HepG2 (cell line): ENCODE data around the gene SRRM2. TPM values are rescaled to one million over a fixed set of nuclear protein-coding genes. Genes with fewer than 3 reads are reported as not detected.
A peak's percentile ranks its signal among the peaks of the same experiment; 100 is the strongest.

Source experiments
- ATAC-seq: fragments of 200-7000 bp; cut with Tn5 transposase; 3 replicates; pipeline ENCODE4 v1.9.1; 2020; ENCODE audit warnings: mild to moderate bottlenecking, moderate library complexity
- BruUV-seq: library from RNA; stranded (reverse); fragments of 400-500 nt; replicated peaks from 2 replicates; lab custom pipeline; 2021; lab: Mats Ljungman, UMichigan
- CTCF ChIA-PET: fragments of 300-600 bp; formaldehyde crosslinking; extraction: SDS; loops from one replicate; lab custom pipeline; 2021; ENCODE audit warnings: low total read pairs, inconsistent platforms, low intra/inter-chr PET ratio; lab: Yijun Ruan, JAX
- POLR2A ChIA-PET: fragments of 350-600 bp; sonication (Branson Sonifier 250); formaldehyde crosslinking; loops from one replicate; lab custom pipeline; 2020; ENCODE audit warnings: antibody characterized with exemption, inconsistent platforms; lab: Yijun Ruan, JAX
- DNase-seq: peaks from one replicate; pipeline ENCODE4 v3.0.0-alpha.2; 2015; ENCODE audit warnings: low spot score
- FAIRE-seq: peaks from 3 replicates; lab custom pipeline; 2011; peaks lifted over from hg19 to GRCh38; lab: Jason Lieb, UNC
- H2AFZ ChIP-seq: one replicate; pipeline ENCODE4 v1.6.1; 2011; ENCODE audit warnings: low read length, inconsistent platforms
- H3K27ac ChIP-seq: fragments of 300-600 bp; 3 replicates; pipeline ENCODE4 v1.8.0; 2011; ENCODE audit warnings: mixed run types, mild to moderate bottlenecking, mixed read lengths, low read length, inconsistent platforms; ENCODE audit not compliant: insufficient read depth; ENCODE audit errors: extremely low read length
- H3K27me3 ChIP-seq, 2 experiments: fragments of 200-600 bp in 1 of 2; 2 replicates in 1 of 2; 3 replicates in 1 of 2; pipeline versions ENCODE4 v1.6.0 to v1.8.0; 2011; ENCODE audit warnings: low read length in 2 of 2, mild to moderate bottlenecking in 2 of 2, moderate library complexity in 2 of 2, inconsistent platforms in 1 of 2; ENCODE audit not compliant: insufficient read depth in 2 of 2, control insufficient read depth in 1 of 2
- H3K36me3 ChIP-seq, 2 experiments: fragments of 200-600 bp in 1 of 2; replicated peaks in 1 of 2; 2 replicates in 1 of 2; 3 replicates in 1 of 2; pipeline versions ENCODE4 v1.5.1 to v1.8.0; 2011; ENCODE audit warnings: low read length in 2 of 2, inconsistent platforms in 1 of 2; ENCODE audit not compliant: insufficient read depth in 2 of 2, control insufficient read depth in 1 of 2
- H3K4me1 ChIP-seq: 2 replicates; pipeline ENCODE4 v1.5.1; 2012; ENCODE audit warnings: low read length, inconsistent platforms; ENCODE audit not compliant: insufficient read depth
- H3K4me2 ChIP-seq: 2 replicates; pipeline ENCODE4 v1.6.0; 2011; ENCODE audit warnings: low read depth, low read length, inconsistent platforms
- H3K4me3 ChIP-seq, 3 experiments: fragments of 200-600 bp in 1 of 3; sonication (generic), shearing (Covaris generic) in 1 of 3; replicated peaks in 1 of 3; 2 replicates each; pipeline ENCODE4 v1.5.1; 2011 to 2016; ENCODE audit warnings: low read length in 3 of 3, inconsistent platforms in 2 of 3, low read depth in 2 of 3, mild to moderate bottlenecking in 2 of 3, control low read depth in 1 of 3, mixed read lengths in 1 of 3; ENCODE audit not compliant: insufficient read depth in 1 of 3
- H3K79me2 ChIP-seq: one replicate; pipeline ENCODE4 v1.6.1; 2011; ENCODE audit warnings: low read length, inconsistent platforms; ENCODE audit not compliant: insufficient read depth
- H3K9ac ChIP-seq: 2 replicates; pipeline ENCODE4 v1.6.0; 2011; ENCODE audit warnings: mild to moderate bottlenecking, low read depth, low read length, inconsistent platforms; ENCODE audit not compliant: insufficient read depth
- H3K9me3 ChIP-seq: 2 replicates; pipeline ENCODE4 v1.5.1; 2012; ENCODE audit warnings: mild to moderate bottlenecking, low read length
- H4K20me1 ChIP-seq: 2 replicates; pipeline ENCODE4 v1.6.0; 2011; ENCODE audit warnings: inconsistent platforms, mild to moderate bottlenecking, low read length, moderate library complexity; ENCODE audit not compliant: insufficient read depth
- FOXJ3 ChIP-seq: sonication (generic); formaldehyde crosslinking; IDR thresholded peaks from 2 replicates; pipeline ENCODE4 v1.4.0; 2020; ENCODE audit warnings: missing genetic modification reagents, mild to moderate bottlenecking, borderline replicate concordance
- KLF9 ChIP-seq: IDR thresholded peaks from 2 replicates; pipeline ENCODE4 v1.6.1; 2016; ENCODE audit warnings: low read depth
- MLXIP ChIP-seq: sonication (generic); formaldehyde crosslinking; IDR thresholded peaks from 2 replicates; pipeline ENCODE4 v1.9.0; 2021; ENCODE audit warnings: missing genetic modification reagents, borderline replicate concordance
- NR2F6 ChIP-seq, 2 experiments: IDR thresholded peaks; 2 replicates each; pipeline ENCODE4 v1.6.1; 2016; ENCODE audit warnings: antibody characterized with exemption in 1 of 2, mild to moderate bottlenecking in 1 of 2
- PPARG ChIP-seq: conservative IDR thresholded peaks from 2 replicates; pipeline ENCODE4 v1.6.1; 2016; ENCODE audit warnings: missing biosample characterization, missing genetic modification reagents
- THAP9 ChIP-seq: sonication (generic); formaldehyde crosslinking; IDR thresholded peaks from 2 replicates; pipeline ENCODE4; 2020; ENCODE audit warnings: missing genetic modification reagents, mild to moderate bottlenecking, borderline replicate concordance
- ZFX ChIP-seq: sonication (generic); formaldehyde crosslinking; IDR thresholded peaks from 2 replicates; pipeline ENCODE4 v1.4.0; 2020; ENCODE audit warnings: mild to moderate bottlenecking, low read depth, missing genetic modification reagents, moderate library complexity
- ZNF768 ChIP-seq: sonication (generic); formaldehyde crosslinking; IDR thresholded peaks from 2 replicates; pipeline ENCODE4 v1.4.0; 2020; ENCODE audit warnings: missing genetic modification reagents
- ZNF784 ChIP-seq: sonication (generic); formaldehyde crosslinking; IDR thresholded peaks from 2 replicates; pipeline ENCODE4 v1.5.1; 2020; ENCODE audit warnings: missing genetic modification reagents, mild to moderate bottlenecking, borderline replicate concordance
- ZNF788 ChIP-seq: sonication (generic); formaldehyde crosslinking; IDR thresholded peaks from 2 replicates; pipeline ENCODE4 v1.5.0; 2020; ENCODE audit warnings: mild to moderate bottlenecking, missing genetic modification reagents, borderline replicate concordance
- WGBS: methylation state at CpG from one replicate; pipeline ENCODE4 v1.1.6; 2017; ENCODE audit warnings: low lambda C conversion rate; 5-methylcytosine and 5-hydroxymethylcytosine counted together
- in situ Hi-C: cut with HindIII; loops from 2 replicates; pipeline ENCODE4 v1.10.0; 2017; ENCODE audit warnings: low pct_unique_long_range_greater_than_20kb; ENCODE audit not compliant: extremely low pct_ligation_motif_present
- intact Hi-C: fragments of 100-400 bp; cut with micrococcal nuclease; formaldehyde crosslinking; loops from one replicate; pipeline ENCODE4 v1.10.0; 2022; ENCODE audit not compliant: unreplicated experiment
- polyA plus RNA-seq, 8 experiments: library from polyadenylated mRNA; depleted of rRNA in 3 of 8; stranded (reverse) in 7 of 8; unstranded in 1 of 8; fragments of >200 nt; fragmentation: Illumina TruSeq in 4 of 8; extraction: Trizol in 4 of 8; gene quantifications; 2 replicates each; pipeline versions ENCODE4 v1.2.1 to v1.2.3, GENCODE V29; 2011 to 2016; ENCODE audit warnings: low read depth in 4 of 8, missing spikeins in 1 of 8, mixed read lengths in 1 of 8; ENCODE audit not compliant: insufficient read depth in 1 of 8
- total RNA-seq, 5 experiments: library from RNA; depleted of rRNA; stranded (reverse); fragments of >200 nt; fragmentation: Illumina TruSeq; extraction: Trizol; gene quantifications; 2 replicates each; pipeline ENCODE4 v1.2.3, GENCODE V29; 2016; ENCODE audit warnings: low read depth in 1 of 5

The SRRM2 gene
- total and polyA plus RNA-seq, 2 of the 13 experiments (the other 11 are each of a cell fraction or from before 2014, with no cell fraction given): 50.4 to 112 TPM

- H3K27ac ChIP-seq: no peak overlapping the region
- H3K9ac ChIP-seq: no peak overlapping the region
- H3K4me2 ChIP-seq: no peak overlapping the region
- ATAC-seq: no peak
- in situ Hi-C loops: no loop called here
- DNase-seq: no peak
- H2AFZ ChIP-seq: no peak overlapping the region
- H3K79me2 ChIP-seq: no peaks in the 10 kb centered on the region
- H3K9me3 ChIP-seq: no peaks in the 10 kb centered on the region
- no TSS peak for BruUV-seq
- POLR2A ChIA-PET: interaction anchor here (4.4 kb wide), 1 partner anchor 15 kb away, joined by 43 read pairs; the partner anchor contains the start of gene SRRM2
- no peak for TF ChIP-seq ZNF784 (CRISPR knock-in tag)
- 0 out of 2 replicates have a peak, but pooled peaks have one; percentile 40 for TF ChIP-seq ZNF768 (CRISPR knock-in tag)
- TF ChIP-seq ZFX (CRISPR knock-in tag): 0 out of 2 replicates have a peak, but pooled peaks have one; percentile 3
- TF ChIP-seq, all 625 proteins: peak for 2
- no peaks in the 10 kb centered on the region; a peak in 1 of 5 replicates for H3K27me3 ChIP-seq
- no peak overlapping the region for H3K4me3 ChIP-seq
- H3K36me3 ChIP-seq: no peaks in the 10 kb centered on the region
- peaks cover 40% of the 10 kb centered on the region for H3K4me1 ChIP-seq
- 32% methylated on average over 2 of the region's 7 CpGs for WGBS
- FAIRE-seq: no peak
- no peaks in the 10 kb centered on the region for H4K20me1 ChIP-seq
- CTCF ChIA-PET: no interaction called here
- intact Hi-C loops: no loop called here
Observed at GRCh38 chr16:2737895-2738418, 14.5 kb upstream of the SRRM2 start.

GRCh38 chr16:2738615-2739014 lies 13.8 kb upstream of the SRRM2 start:
- BruUV-seq: no TSS peak
- Histone ChIP-seq H3K9ac (peak overlapping the region; percentile 35; the same call in 1 of the 2 replicates), H3K4me1 (peaks cover 40% of the 10 kb centered on the region), H3K27ac (no peak overlapping the region), H3K79me2 (no peaks in the 10 kb centered on the region), H3K36me3 (no peaks in the 10 kb centered on the region), H3K27me3 (no peaks in the 10 kb centered on the region; a peak in 1 of 5 replicates), H2AFZ (no peak overlapping the region), H3K4me3 (peak overlapping the region in 2 of 3 experiments; percentile 13 to 47; a peak in 2 of 6 replicates), H4K20me1 (no peaks in the 10 kb centered on the region), H3K9me3 (no peaks in the 10 kb centered on the region), H3K4me2 (peak overlapping the region; percentile 80)
- ChIA-PET POLR2A (interaction anchor here (1.1 to 4.4 kb wide), 2 partner anchors 14 to 19 kb away, joined by 3 to 43 read pairs; partner anchors contain the start of gene SRRM2), CTCF (no interaction called here)
- ATAC-seq (peak; percentile 27), FAIRE-seq (no peak), DNase-seq (no peak)
- whole genome bisulfite sequencing: 0% methylated on average over 2 of the region's 5 CpGs
- in situ Hi-C loops (no loop called here), intact Hi-C loops (no loop called here)
- TF ChIP-seq KLF9: no peak
- peak; percentile 7; the same call in 1 of the 2 replicates for TF ChIP-seq NR2F6 (IDR thresholded peaks at IDR 0.05)
- peak; percentile 51; the same call in 1 of the 2 replicates for TF ChIP-seq NR2F6 (CRISPR knock-in tag; IDR thresholded peaks at IDR 0.05)
- no peak for TF ChIP-seq PPARG (CRISPR knock-in tag)
- TF ChIP-seq FOXJ3 (CRISPR knock-in tag): no peak
- TF ChIP-seq ZNF788 (CRISPR knock-in tag): no peak
- TF ChIP-seq THAP9: peak; percentile 4; the same call in 1 of the 2 replicates
- no peak for TF ChIP-seq MLXIP (CRISPR knock-in tag)
